Muscle of leg (tissue), 11 donors: Measurements from ENCODE around the gene CDH4. TPM values are rescaled to one million over a fixed set of nuclear protein-coding genes. Genes with fewer than 3 reads are reported as not detected.

Experiments
- DNase-seq: peaks from one replicate; pipeline ENCODE4 v3.0.0; 2013
- H3K27ac ChIP-seq: one replicate; pipeline ENCODE4 v1.5.1; 2013; ENCODE audit warnings: mild to moderate bottlenecking, low read length, control low read depth
- H3K27me3 ChIP-seq: one replicate; pipeline ENCODE4 v1.6.1; 2013; ENCODE audit warnings: low read length; ENCODE audit not compliant: control insufficient read depth, insufficient read depth
- H3K36me3 ChIP-seq: one replicate; pipeline ENCODE4 v1.6.1; 2013; ENCODE audit warnings: low read length; ENCODE audit not compliant: control insufficient read depth, insufficient read depth
- H3K4me1 ChIP-seq: one replicate; pipeline ENCODE4 v1.6.1; 2013; ENCODE audit warnings: low read length; ENCODE audit not compliant: control insufficient read depth, insufficient read depth
- H3K4me3 ChIP-seq: one replicate; pipeline ENCODE4 v1.5.1; 2013; ENCODE audit warnings: low read length, control low read depth
- H3K9me3 ChIP-seq: replicated peaks from 2 replicates; pipeline ENCODE4 v1.6.1; 2013; ENCODE audit warnings: low read depth, low read length; ENCODE audit not compliant: control insufficient read depth
- whole genome bisulfite sequencing: methylation state at CpG from one replicate; pipeline ENCODE4 v1.1.5; 2013; ENCODE audit warnings: missing lambda C conversion rate; ENCODE audit not compliant: insufficient coverage; 5-methylcytosine and 5-hydroxymethylcytosine counted together
- polyA plus RNA-seq, 8 donors: library from polyadenylated mRNA; unstranded; fragments of 120-200 nt; gene quantifications; one replicate each; pipeline versions ENCODE4 v1.2.1 to v1.2.3, GENCODE V29; 2013; ENCODE audit warnings: inconsistent platforms in 1 of 8, low replicate concordance in 1 of 8; ENCODE audit not compliant: insufficient read length in 8 of 8, insufficient read depth in 1 of 8
- total RNA-seq: library from RNA; stranded (reverse); fragments of 120-200 nt; gene quantifications from one replicate; pipeline ENCODE4 v1.2.4, GENCODE V29; 2013

Gene CDH4
- total and polyA plus RNA-seq, 9 donors, result 0.66 to 1.4 (median 1.2) TPM

DNA sequence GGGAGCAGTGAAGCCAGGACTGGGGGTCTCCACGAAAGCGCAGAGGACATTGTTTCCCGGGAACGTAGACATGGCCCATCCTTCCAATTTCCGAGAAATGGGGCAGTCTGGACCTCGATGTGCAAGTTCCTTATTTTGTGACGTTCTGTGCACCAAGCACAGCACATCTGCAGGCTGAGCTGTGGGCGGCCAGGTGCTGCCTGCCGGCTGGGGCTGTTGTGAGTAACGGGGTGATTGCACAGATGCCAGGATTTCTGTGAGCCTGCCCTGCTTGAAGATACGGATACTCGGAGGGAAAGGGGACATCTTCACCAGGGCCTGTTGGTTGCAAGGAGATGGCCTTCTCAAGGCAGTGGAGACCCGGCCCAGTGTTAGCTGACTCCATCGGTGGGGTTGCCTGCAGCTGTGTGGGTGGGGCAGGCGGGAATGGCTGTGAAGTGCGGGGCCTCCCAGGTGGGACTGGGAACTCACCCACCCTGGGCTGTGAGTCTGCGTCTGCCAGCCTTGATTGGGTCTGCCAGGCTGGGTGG is 27.6 kb downstream of the CDH4 start:
- WGBS, result 82% methylated on average over 17 of the region's 17 CpGs
- no peaks in the 10 kb centered on the region for H3K27me3 ChIP-seq
- DNase-seq, result no peak
- H3K9me3 ChIP-seq, result no peaks in the 10 kb centered on the region
- no peak overlapping the region for H3K27ac ChIP-seq
- H3K36me3 ChIP-seq, result no peaks in the 10 kb centered on the region
- H3K4me3 ChIP-seq, result no peak overlapping the region
- H3K4me1 ChIP-seq, result no peaks in the 10 kb centered on the region

DNA sequence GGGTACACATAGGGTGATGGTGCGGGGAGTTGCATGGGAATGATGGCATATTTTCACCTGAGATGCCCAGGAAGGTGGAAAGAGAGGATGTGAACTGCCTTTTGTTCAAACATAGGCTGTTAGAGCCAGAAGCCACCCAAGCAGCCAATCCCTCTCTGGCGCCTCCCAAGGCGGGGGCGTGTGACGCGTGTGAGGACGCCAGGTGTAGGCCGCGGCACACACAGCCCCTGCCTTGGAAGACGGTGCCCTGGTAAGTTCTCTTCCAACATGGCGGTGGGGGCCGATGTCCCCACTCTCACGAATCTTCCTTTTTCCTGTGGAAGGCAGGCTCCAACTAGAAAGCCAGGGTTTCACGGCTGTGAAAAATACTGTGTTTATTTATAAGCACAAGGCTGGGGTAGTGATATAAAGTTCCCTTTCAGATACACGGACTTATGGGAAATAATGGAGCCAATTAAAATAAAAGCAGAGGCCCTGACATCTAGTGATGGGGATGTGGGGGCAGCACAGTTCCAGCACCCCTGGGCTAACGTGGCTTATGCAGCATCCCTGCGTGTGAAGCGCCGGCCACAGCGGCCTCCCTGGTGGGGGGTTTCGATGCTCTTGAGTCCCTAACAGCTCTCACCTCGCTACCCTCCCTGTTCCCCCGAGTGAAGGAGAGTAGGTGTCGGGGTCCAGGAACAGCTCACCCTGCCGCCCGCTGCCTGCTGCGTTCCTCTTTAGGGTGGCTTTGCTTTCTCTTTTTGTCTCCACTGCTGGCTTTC is 28.3 kb downstream of the CDH4 start:
- no peaks in the 10 kb centered on the region for H3K9me3 ChIP-seq
- WGBS, result 89% methylated on average over 17 of the region's 27 CpGs
- no peak overlapping the region for H3K4me3 ChIP-seq
- no peak overlapping the region for H3K27ac ChIP-seq
- no peaks in the 10 kb centered on the region for H3K36me3 ChIP-seq
- H3K4me1 ChIP-seq, result no peaks in the 10 kb centered on the region
- no peaks in the 10 kb centered on the region for H3K27me3 ChIP-seq
- no peak for DNase-seq

DNA sequence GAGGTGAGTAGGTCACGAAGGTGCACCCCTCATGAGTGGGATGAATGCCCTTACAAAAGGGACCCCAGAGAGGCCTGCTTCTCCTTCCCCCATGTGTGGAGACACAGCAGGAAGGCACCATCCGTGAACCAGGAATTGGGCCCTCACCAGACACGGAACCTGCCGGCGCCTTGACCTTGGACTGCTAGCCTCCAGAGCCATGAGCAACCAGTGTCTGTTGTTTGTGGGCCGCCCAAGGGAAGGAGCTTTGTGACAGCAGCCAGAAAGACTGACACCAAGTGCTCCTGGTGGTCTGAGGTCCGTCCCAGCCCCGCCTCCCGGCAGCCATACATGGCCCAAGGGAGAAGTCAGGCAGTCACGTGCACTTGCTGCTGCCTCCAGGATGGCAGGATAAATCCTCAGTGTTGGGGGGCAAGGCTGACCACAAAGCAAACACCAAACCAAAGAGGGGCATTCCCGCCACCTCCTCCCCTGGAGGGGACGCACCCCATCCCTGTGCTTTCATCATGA is 29.3 kb downstream of the CDH4 start:
- Histone ChIP-seq H3K27me3 (no peaks in the 10 kb centered on the region), H3K9me3 (no peaks in the 10 kb centered on the region), H3K36me3 (no peaks in the 10 kb centered on the region), H3K27ac (no peak overlapping the region), H3K4me1 (no peaks in the 10 kb centered on the region), H3K4me3 (no peak overlapping the region)
- WGBS, result 84% methylated on average over 7 of the region's 12 CpGs
- no peak for DNase-seq

DNA sequence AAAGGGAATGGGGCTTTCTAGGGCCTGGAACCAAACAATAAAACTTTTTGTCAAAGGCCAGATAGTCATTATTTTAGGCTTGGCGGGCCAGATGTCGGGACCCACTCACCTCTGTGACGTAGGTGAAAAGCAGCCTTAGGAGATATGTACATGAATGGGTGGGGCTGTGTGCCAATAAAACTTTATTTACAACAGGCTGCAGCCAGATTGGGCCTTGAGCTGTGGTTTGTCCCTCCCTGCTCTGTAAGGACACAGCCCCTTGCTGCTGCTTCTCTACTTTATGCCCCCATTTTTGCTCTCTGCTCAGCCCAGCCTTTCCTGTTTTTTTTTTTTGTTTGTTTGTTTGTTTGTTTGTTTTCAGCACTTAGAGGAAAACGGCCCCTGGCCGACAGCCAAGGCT is 32.7 kb downstream of the CDH4 start:
- no peak overlapping the region for H3K27ac ChIP-seq
- WGBS, result 50% methylated on average over 2 of the region's 5 CpGs

DNA sequence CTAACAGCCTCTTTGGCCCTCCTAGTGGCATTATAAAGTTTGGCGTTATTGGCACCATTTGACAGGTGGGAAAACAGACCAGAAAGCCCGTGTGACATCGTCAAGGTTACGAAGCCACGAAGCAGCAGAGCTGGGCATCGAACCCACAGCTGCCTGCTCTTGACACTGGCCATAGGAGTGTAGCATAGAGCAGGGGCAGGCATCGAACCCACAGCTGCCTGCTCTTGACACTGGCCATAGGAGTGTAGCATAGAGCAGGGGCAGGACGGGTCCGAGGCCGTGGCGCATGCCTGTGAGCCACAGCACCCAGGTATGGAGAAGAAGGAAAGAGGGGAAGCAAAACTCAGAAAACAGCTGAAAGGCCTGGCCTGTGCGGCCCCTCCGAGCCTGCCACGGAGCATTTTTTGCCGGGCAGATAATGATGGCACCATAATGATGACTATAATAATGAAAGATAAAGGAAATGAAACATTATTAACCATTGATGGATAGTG is 33.1 kb downstream of the CDH4 start:
- Histone ChIP-seq H3K27me3 (peaks cover 4% of the 10 kb centered on the region), H3K36me3 (no peaks in the 10 kb centered on the region), H3K4me1 (no peaks in the 10 kb centered on the region), H3K27ac (no peak overlapping the region), H3K9me3 (peaks cover 4% of the 10 kb centered on the region), H3K4me3 (no peak overlapping the region)
- DNase-seq, result no peak
- WGBS, result 73% methylated on average over 11 of the region's 15 CpGs

More for the DNA sequence above, 32.7 kb downstream of the CDH4 start:
- peaks cover 4% of the 10 kb centered on the region for H3K9me3 ChIP-seq
- H3K36me3 ChIP-seq, result no peaks in the 10 kb centered on the region
- DNase-seq, result no peak
- H3K27me3 ChIP-seq, result peaks cover 4% of the 10 kb centered on the region
- H3K4me3 ChIP-seq, result no peak overlapping the region
- no peaks in the 10 kb centered on the region for H3K4me1 ChIP-seq

DNA sequence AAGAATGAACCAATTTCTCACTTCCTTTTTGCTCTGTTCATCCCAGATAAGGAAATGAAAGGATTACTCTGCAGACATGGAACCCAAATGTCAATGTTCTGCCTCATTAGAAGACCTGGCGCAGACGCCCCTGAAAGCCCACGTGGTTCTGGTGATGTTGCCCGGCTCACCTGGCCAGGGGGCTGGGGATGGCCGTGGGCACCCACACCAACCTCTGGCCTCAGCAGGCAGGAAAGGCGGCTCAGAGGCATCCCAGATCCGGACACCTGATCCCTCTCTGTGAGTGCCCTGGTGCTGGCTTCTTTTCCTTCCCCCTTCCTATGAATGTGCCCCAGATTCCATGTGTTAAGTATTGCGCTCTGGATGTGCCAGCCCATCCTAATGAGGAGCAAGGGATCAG is 33.6 kb downstream of the CDH4 start:
- no peak for DNase-seq
- H3K9me3 ChIP-seq, result peaks cover 7% of the 10 kb centered on the region
- H3K4me1 ChIP-seq, result no peaks in the 10 kb centered on the region
- no peak overlapping the region for H3K4me3 ChIP-seq
- no peaks in the 10 kb centered on the region for H3K36me3 ChIP-seq
- peaks cover 4% of the 10 kb centered on the region for H3K27me3 ChIP-seq
- WGBS, result 71% methylated on average over 5 of the region's 8 CpGs
- no peak overlapping the region for H3K27ac ChIP-seq

DNA sequence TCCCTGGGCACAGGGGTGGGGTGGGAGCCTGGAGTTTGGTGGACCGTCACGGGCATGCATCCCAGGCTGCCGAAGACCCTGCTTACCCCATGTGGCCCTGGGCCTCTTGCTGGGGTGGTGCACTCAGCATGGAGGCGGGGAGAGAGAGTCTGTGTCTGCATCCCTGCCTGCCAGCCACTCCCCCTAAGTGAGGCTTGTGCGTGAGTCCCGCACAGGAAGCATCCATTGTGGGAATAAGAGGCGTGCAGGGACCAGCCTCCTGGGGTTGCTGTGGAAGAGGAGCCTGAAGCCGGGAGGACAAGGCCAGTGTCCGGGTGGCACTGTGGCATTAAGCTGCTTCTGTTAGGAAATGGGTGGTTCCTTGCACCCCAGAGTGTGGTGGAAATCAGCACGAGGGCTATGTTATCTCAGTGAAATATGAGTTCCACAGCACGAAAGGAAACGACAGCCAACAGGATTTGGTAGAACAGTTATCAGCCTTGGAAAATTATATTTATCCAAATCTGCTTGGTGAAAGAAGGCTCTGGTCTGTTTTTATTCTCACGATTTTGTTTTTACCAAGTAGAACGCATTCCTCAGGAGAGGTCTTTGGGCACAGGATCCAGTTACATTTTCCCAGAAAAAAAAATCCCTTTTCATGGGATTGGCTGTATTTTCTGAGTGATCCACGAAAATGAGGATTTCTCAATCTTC is 35.7 kb downstream of the CDH4 start:
- Histone ChIP-seq H3K9me3 (peaks cover 8% of the 10 kb centered on the region), H3K4me3 (no peak overlapping the region), H3K27ac (no peak overlapping the region), H3K4me1 (no peaks in the 10 kb centered on the region), H3K36me3 (no peaks in the 10 kb centered on the region), H3K27me3 (peaks cover 4% of the 10 kb centered on the region)
- WGBS, result 19% methylated on average over 10 of the region's 15 CpGs
- DNase-seq, result no peak

DNA sequence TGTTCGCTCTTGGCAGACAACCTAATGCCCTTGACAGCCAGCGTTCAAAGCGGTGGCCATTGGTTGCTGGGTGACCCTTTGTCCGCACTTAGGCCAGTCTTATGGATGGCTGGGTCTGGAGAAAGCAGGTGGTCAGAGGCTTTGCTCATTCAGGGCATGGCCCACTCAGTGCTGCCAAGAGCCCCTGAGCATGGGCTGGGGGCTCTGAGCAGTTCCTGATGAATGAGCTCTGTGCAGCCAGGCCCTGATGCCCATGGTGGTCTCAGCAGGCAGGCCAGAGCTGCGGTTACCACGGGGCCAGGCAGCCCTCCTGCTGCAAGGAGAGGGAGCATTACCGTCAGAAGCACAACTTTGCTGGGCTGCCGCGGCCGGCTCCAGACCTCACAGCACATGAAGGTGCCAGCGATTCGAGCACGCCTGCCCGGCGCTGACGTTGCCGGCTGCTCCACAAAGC is 36.3 kb downstream of the CDH4 start:
- DNase-seq, result no peak
- Histone ChIP-seq H3K4me3 (no peak overlapping the region), H3K36me3 (no peaks in the 10 kb centered on the region), H3K4me1 (no peaks in the 10 kb centered on the region), H3K9me3 (peaks cover 8% of the 10 kb centered on the region), H3K27me3 (peaks cover 4% of the 10 kb centered on the region), H3K27ac (no peak overlapping the region)
- 69% methylated on average over 10 of the region's 17 CpGs for whole genome bisulfite sequencing

DNA sequence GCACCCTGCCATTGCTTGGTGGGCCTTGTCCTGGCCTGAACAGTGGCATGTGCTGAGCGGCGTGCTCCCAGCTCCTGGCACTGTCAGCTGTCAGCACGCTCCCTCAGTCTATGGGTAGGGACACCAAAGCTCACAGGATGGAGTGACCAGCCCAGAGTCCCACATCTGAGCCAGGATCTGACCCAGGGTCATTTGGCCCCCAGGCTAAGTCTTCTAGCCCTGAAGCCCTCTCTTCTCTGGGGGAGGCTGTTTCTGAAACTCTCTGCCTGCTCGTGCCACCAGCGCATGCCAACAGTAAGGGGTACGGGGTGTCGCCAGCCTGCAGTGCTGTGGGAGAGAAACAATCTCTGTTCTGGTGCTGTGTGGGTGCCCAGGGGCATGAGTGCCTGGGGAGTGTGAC is 37.1 kb downstream of the CDH4 start:
- WGBS, result 89% methylated on average over 7 of the region's 7 CpGs
- H3K4me1 ChIP-seq, result no peaks in the 10 kb centered on the region
- H3K9me3 ChIP-seq, result peaks cover 8% of the 10 kb centered on the region
- DNase-seq, result no peak
- H3K36me3 ChIP-seq, result no peaks in the 10 kb centered on the region
- peaks cover 4% of the 10 kb centered on the region for H3K27me3 ChIP-seq
- H3K27ac ChIP-seq, result no peak overlapping the region
- no peak overlapping the region for H3K4me3 ChIP-seq

DNA sequence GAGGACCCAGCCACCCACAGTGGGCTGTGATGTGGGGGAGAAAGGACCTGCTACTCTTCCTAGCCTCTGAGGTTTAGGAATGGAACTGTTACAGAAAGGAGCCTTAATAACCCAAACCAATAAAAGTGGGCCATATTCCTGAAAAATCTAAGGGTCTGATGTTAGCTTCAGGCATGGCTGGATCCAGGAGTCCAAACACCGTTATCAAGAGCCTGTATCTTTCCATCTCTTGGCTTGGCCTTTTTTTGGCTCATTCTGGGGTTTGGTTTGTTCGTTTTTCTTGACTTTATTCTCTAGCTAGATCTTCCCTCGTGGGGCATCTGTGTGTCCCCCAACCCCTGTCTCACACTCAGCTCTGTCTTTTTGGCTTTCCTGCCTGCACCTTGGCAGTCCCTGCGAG is 38.7 kb downstream of the CDH4 start:
- no peaks in the 10 kb centered on the region for H3K4me1 ChIP-seq
- H3K4me3 ChIP-seq, result no peak overlapping the region
- no peak for DNase-seq
- H3K36me3 ChIP-seq, result no peaks in the 10 kb centered on the region
- peaks cover 4% of the 10 kb centered on the region for H3K27me3 ChIP-seq
- 71% methylated on average over 3 of the region's 4 CpGs for WGBS
- peaks cover 8% of the 10 kb centered on the region for H3K9me3 ChIP-seq
- no peak overlapping the region for H3K27ac ChIP-seq
